H9 (cell line): ENCODE data around the gene ATG5. TPM values are rescaled to one million over a fixed set of nuclear protein-coding genes. Genes with fewer than 3 reads are reported as not detected.

Experiments
- DNase-seq: peaks from one replicate; pipeline ENCODE4 v3.0.0-alpha.2; 2017
- H2AFZ ChIP-seq: one replicate; pipeline ENCODE4 v1.6.1; 2013; ENCODE audit warnings: mild to moderate bottlenecking, low read length, control low read depth, moderate library complexity
- H2AK5ac ChIP-seq: 2 replicates; pipeline ENCODE4 v1.6.1; 2013; ENCODE audit warnings: low read length, control low read depth, mixed read lengths; ENCODE audit not compliant: insufficient read length
- H2BK120ac ChIP-seq: one replicate; pipeline ENCODE4 v1.6.1; 2013; ENCODE audit warnings: low read depth, mild to moderate bottlenecking, low read length, control low read depth, inconsistent platforms; ENCODE audit not compliant: poor library complexity, severe bottlenecking
- H2BK12ac ChIP-seq: 2 replicates; pipeline ENCODE4 v1.6.1; 2013; ENCODE audit warnings: low read length, control low read depth, mixed read lengths, low read depth; ENCODE audit not compliant: insufficient read length
- H2BK15ac ChIP-seq: 2 replicates; pipeline ENCODE4 v1.6.1; 2013; ENCODE audit warnings: low read depth, low read length, control low read depth
- H2BK20ac ChIP-seq: one replicate; pipeline ENCODE4 v1.6.1; 2013; ENCODE audit warnings: low read depth, mild to moderate bottlenecking, low read length, control low read depth, inconsistent platforms; ENCODE audit not compliant: poor library complexity, severe bottlenecking
- H2BK5ac ChIP-seq: 2 replicates; pipeline ENCODE4 v1.6.1; 2013; ENCODE audit warnings: low read length, control low read depth, mixed read lengths; ENCODE audit not compliant: insufficient read length
- H3K14ac ChIP-seq: 2 replicates; pipeline ENCODE4 v1.6.1; 2013; ENCODE audit warnings: low read length, control low read depth; ENCODE audit not compliant: insufficient read depth
- H3K18ac ChIP-seq: 2 replicates; pipeline ENCODE4 v1.6.1; 2013; ENCODE audit warnings: low read depth, mild to moderate bottlenecking, mixed read lengths, low read length, control low read depth; ENCODE audit not compliant: insufficient read length
- H3K23ac ChIP-seq: 2 replicates; pipeline ENCODE4 v1.6.1; 2013; ENCODE audit warnings: low read length, control low read depth, mixed read lengths, low read depth; ENCODE audit not compliant: insufficient read length
- H3K23me2 ChIP-seq: 2 replicates; pipeline ENCODE4 v1.6.1; 2013; ENCODE audit warnings: low read depth, mild to moderate bottlenecking, mixed read lengths, low read length, control low read depth; ENCODE audit not compliant: insufficient read length, poor library complexity, severe bottlenecking
- H3K27ac ChIP-seq: 2 replicates; pipeline ENCODE4 v1.5.1; 2013; ENCODE audit warnings: low read length, control low read depth, mixed read lengths, low read depth; ENCODE audit not compliant: insufficient read length
- H3K27me3 ChIP-seq: 2 replicates; pipeline ENCODE4 v1.6.1; 2013; ENCODE audit warnings: low read length, control low read depth, inconsistent platforms; ENCODE audit not compliant: insufficient read depth
- H3K4ac ChIP-seq: 2 replicates; pipeline ENCODE4 v1.6.1; 2013; ENCODE audit warnings: low read depth, mild to moderate bottlenecking, control low read depth, inconsistent platforms, low read length, moderate library complexity
- H3K4me1 ChIP-seq: 2 replicates; pipeline ENCODE4 v1.6.1; 2013; ENCODE audit warnings: low read length, control low read depth, inconsistent platforms; ENCODE audit not compliant: insufficient read depth
- H3K4me2 ChIP-seq: 2 replicates; pipeline ENCODE4 v1.6.1; 2013; ENCODE audit warnings: low read length, control low read depth, mixed read lengths; ENCODE audit not compliant: insufficient read length, insufficient read depth
- H3K56ac ChIP-seq: 2 replicates; pipeline ENCODE4 v1.6.1; 2013; ENCODE audit warnings: low read depth, mild to moderate bottlenecking, mixed read lengths, low read length, control low read depth; ENCODE audit not compliant: insufficient read length
- H3K79me1 ChIP-seq: 2 replicates; pipeline ENCODE4 v1.6.1; 2013; ENCODE audit warnings: low read depth, mild to moderate bottlenecking, moderate library complexity, low read length, control low read depth, inconsistent platforms; ENCODE audit not compliant: insufficient read depth, poor library complexity, severe bottlenecking
- H3K79me2 ChIP-seq: 2 replicates; pipeline ENCODE4 v1.6.1; 2013; ENCODE audit warnings: low read length, control low read depth, inconsistent platforms; ENCODE audit not compliant: insufficient read depth
- H3K9ac ChIP-seq: 2 replicates; pipeline ENCODE4 v1.6.1; 2013; ENCODE audit warnings: low read length, control low read depth, mixed read lengths; ENCODE audit not compliant: insufficient read length; ENCODE audit errors: extremely low read depth
- H3K9me3 ChIP-seq: one replicate; pipeline ENCODE4 v1.6.1; 2013; ENCODE audit warnings: low read depth, low read length, inconsistent platforms; ENCODE audit not compliant: control insufficient read depth
- H3T11ph ChIP-seq: one replicate; pipeline ENCODE4 v1.6.1; 2013; ENCODE audit warnings: mild to moderate bottlenecking, low read length, control low read depth, inconsistent platforms
- H4K20me1 ChIP-seq: one replicate; pipeline ENCODE4 v1.6.1; 2013; ENCODE audit not compliant: control insufficient read depth, insufficient read length, insufficient read depth
- H4K5ac ChIP-seq: 2 replicates; pipeline ENCODE4 v1.6.1; 2013; ENCODE audit warnings: low read depth, mild to moderate bottlenecking, mixed read lengths, low read length, control low read depth; ENCODE audit not compliant: insufficient read length
- H4K8ac ChIP-seq: replicated peaks from 2 replicates; pipeline ENCODE4 v1.6.1; 2013; ENCODE audit warnings: low read length, control low read depth, mixed read lengths, low read depth; ENCODE audit not compliant: insufficient read length
- H4K91ac ChIP-seq: 2 replicates; pipeline ENCODE4 v1.6.1; 2013; ENCODE audit warnings: low read depth, mild to moderate bottlenecking, moderate library complexity, mixed read lengths, low read length, control low read depth; ENCODE audit not compliant: insufficient read length
- H3K27ac Mint-ChIP-seq, 3 experiments: 2 replicates in 2 of 3; 3 replicates in 1 of 3; pipeline ENCODE4 v1.8.0; 2020 to 2021; ENCODE audit warnings: mixed read lengths in 3 of 3, mild to moderate bottlenecking in 1 of 3, moderate library complexity in 1 of 3
- H3K27me3 Mint-ChIP-seq: 2 replicates; pipeline ENCODE4 v1.8.0; 2021; ENCODE audit warnings: low read depth, mild to moderate bottlenecking, moderate library complexity, mixed read lengths
- H3K36me3 Mint-ChIP-seq, 3 experiments: 2 replicates in 2 of 3; 3 replicates in 1 of 3; pipeline ENCODE4 v1.8.0; 2020 to 2021; ENCODE audit warnings: low read depth in 3 of 3, mixed read lengths in 3 of 3; ENCODE audit not compliant: insufficient read depth in 1 of 3
- H3K4me1 Mint-ChIP-seq, 2 experiments: 2 replicates each; pipeline ENCODE4 v1.8.0; 2020; ENCODE audit warnings: mixed read lengths in 2 of 2
- H3K4me3 Mint-ChIP-seq, 2 experiments: 2 replicates in 1 of 2; 3 replicates in 1 of 2; pipeline ENCODE4 v1.8.0; 2020 to 2021; ENCODE audit warnings: mild to moderate bottlenecking in 2 of 2, mixed read lengths in 2 of 2, moderate library complexity in 1 of 2
- H3K9me3 Mint-ChIP-seq, 2 experiments: 2 replicates in 1 of 2; 3 replicates in 1 of 2; pipeline ENCODE4 v1.8.0; 2020; ENCODE audit warnings: mild to moderate bottlenecking in 2 of 2, mixed read lengths in 2 of 2, moderate library complexity in 1 of 2
- CTCF ChIP-seq: fragments of 200-600 bp; sonication (generic); conservative IDR thresholded peaks from 3 replicates; pipeline ENCODE4 v1.8.0; 2021; ENCODE audit warnings: antibody characterized with exemption, mild to moderate bottlenecking
- WGBS: extraction: QIAGEN DNeasy Blood & Tissue Kit; methylation state at CpG from one replicate; pipeline ENCODE4 v1.1.7; 2013; ENCODE audit warnings: missing lambda C conversion rate, low lambda C conversion rate, mixed read lengths; ENCODE audit not compliant: insufficient read length; ENCODE audit errors: extremely low coverage; 5-methylcytosine and 5-hydroxymethylcytosine counted together
- total RNA-seq: library from RNA; stranded (reverse); gene quantifications from 2 replicates; pipeline ENCODE4 v1.2.1, GENCODE V29; 2021

Gene ATG5
- total RNA-seq, 1 experiment from 2014 or later, result 36.7 TPM

- H2BK12ac ChIP-seq, result no peak overlapping the region
- no peak overlapping the region for H3K4me3 Mint-ChIP-seq
- no peaks in the 10 kb centered on the region for H3K9me3 ChIP-seq
- no peaks in the 10 kb centered on the region for H3K79me2 ChIP-seq
- H2BK20ac ChIP-seq, result no peak overlapping the region
- no peak overlapping the region for H3K9ac ChIP-seq
- no peaks in the 10 kb centered on the region for H4K20me1 ChIP-seq
- 0 out of 7 replicates have a peak overlapping the region, but pooled peaks of 1 of the 3 experiments have one; percentile 38 for H3K27ac Mint-ChIP-seq
- H2AK5ac ChIP-seq, result no peak overlapping the region
- no peak overlapping the region for H3K18ac ChIP-seq
- H2BK120ac ChIP-seq, result no peak overlapping the region
- H4K8ac ChIP-seq, result no peak overlapping the region
- H2AFZ ChIP-seq, result no peak overlapping the region
- H3K27me3 Mint-ChIP-seq, result no peaks in the 10 kb centered on the region
- H3K9me3 Mint-ChIP-seq, result no peaks in the 10 kb centered on the region
- H2BK5ac ChIP-seq, result no peak overlapping the region
- TF ChIP-seq CTCF, result no peak
- H3K27ac ChIP-seq, result no peak overlapping the region
- no peak for DNase-seq
- no peak overlapping the region for H4K91ac ChIP-seq
- peaks cover 4% of the 10 kb centered on the region for H3K79me1 ChIP-seq
- H3K14ac ChIP-seq, result no peak overlapping the region
- H3K4me1 Mint-ChIP-seq, result 0 out of 4 replicates have a peak, but pooled peaks cover 0 to 3% of the 10 kb centered on the region in 2 experiments
- no peak overlapping the region for H3T11ph ChIP-seq
- no peak overlapping the region for H3K23ac ChIP-seq
- no peaks in the 10 kb centered on the region for H3K27me3 ChIP-seq
- no peaks in the 10 kb centered on the region for H3K4me1 ChIP-seq
- peaks cover 0 to 9% (median 3%) of the 10 kb centered on the region in 3 experiments; a peak in 2 of 7 replicates for H3K36me3 Mint-ChIP-seq
- H3K4ac ChIP-seq, result no peak overlapping the region
- no peak overlapping the region for H3K56ac ChIP-seq
- no peaks in the 10 kb centered on the region for H3K23me2 ChIP-seq
- no CpG with 5 or more reads among the region's 4 CpGs for WGBS
- H4K5ac ChIP-seq, result no peak overlapping the region
- H2BK15ac ChIP-seq, result no peak overlapping the region
- H3K4me2 ChIP-seq, result no peak overlapping the region
Observed at GRCh38 chr6:106256201-106256968, 69.2 kb downstream of the ATG5 start.
